ENCODE data around the gene CNFN. TPM values are rescaled to one million over a fixed set of nuclear protein-coding genes. Genes with fewer than 3 reads are reported as not detected.

Gene CNFN
- total RNA-seq, 1 experiment from 2014 or later, result 7.1 TPM

DNA sequence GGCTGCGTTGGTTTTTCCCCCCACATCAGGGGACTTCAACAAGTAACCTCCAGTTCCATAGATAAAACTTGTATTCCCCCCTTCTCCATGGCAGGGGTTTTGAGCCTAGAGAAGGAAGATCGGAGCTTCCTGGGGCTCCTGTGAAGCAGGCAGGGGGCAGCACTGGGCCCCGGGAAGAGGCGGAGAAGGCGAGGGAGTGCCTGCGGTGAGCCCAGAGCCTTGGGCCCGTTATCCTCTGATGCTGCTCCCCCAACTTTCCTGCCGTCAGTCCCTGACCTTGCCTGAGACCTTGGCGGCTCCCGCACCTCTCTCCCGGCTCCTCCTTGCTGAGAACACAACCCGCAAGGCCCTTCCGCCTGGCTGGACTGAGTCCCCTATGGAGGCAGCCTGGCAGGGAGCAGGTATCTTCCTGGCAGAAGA is 34.6 kb upstream of the CNFN start:
- no peak overlapping the region for H3K27ac ChIP-seq (ENCODE audit: insufficient read length, low read depth, low read length)
- Mint-ChIP-seq H3K4me1 (peaks cover 24 to 49% of the 10 kb centered on the region in 2 experiments), H3K4me3 (peak overlapping the region in 1 of 2 experiments; percentile 90; a peak in 2 of 5 replicates), H3K27me3 (ENCODE audit: low read depth) (peaks cover 91% of the 10 kb centered on the region), H3K9me3 (peaks cover 0 to 3% of the 10 kb centered on the region in 2 experiments; a peak in 3 of 5 replicates), H3K27ac (no peak overlapping the region; a peak in 1 of 7 replicates), H3K36me3 (ENCODE audit: insufficient read depth in 1 of 3, low read depth in 3 of 3) (peaks cover 0 to 4% (median 3%) of the 10 kb centered on the region in 3 experiments; a peak in 3 of 7 replicates)
- H3K79me1 ChIP-seq (ENCODE audit: insufficient read depth, low read depth, low read length, poor library complexity, severe bottlenecking), result no peaks in the 10 kb centered on the region
- no peaks in the 10 kb centered on the region for H3K4me1 ChIP-seq (ENCODE audit: insufficient read depth, low read length)
- no peak overlapping the region for H2AFZ ChIP-seq (ENCODE audit: low read length)
- H2BK5ac ChIP-seq (ENCODE audit: insufficient read length, low read length), result no peak overlapping the region
- peaks cover 7% of the 10 kb centered on the region for H3K23me2 ChIP-seq (ENCODE audit: insufficient read length, low read depth, low read length, poor library complexity, severe bottlenecking)
- H2AK5ac ChIP-seq (ENCODE audit: insufficient read length, low read length), result no peak overlapping the region
- H2BK20ac ChIP-seq (ENCODE audit: low read depth, low read length, poor library complexity, severe bottlenecking), result no peak overlapping the region
- no peaks in the 10 kb centered on the region for H4K20me1 ChIP-seq (ENCODE audit: control insufficient read depth, insufficient read depth, insufficient read length)
- peaks cover 17% of the 10 kb centered on the region; the same call in 1 of the 2 replicates for H3K27me3 ChIP-seq (ENCODE audit: insufficient read depth, low read length)
- H2BK120ac ChIP-seq (ENCODE audit: low read depth, low read length, poor library complexity, severe bottlenecking), result no peak overlapping the region
- no peak overlapping the region for H3K9ac ChIP-seq (ENCODE audit: extremely low read depth, insufficient read length, low read length)
- H4K5ac ChIP-seq (ENCODE audit: insufficient read length, low read depth, low read length), result no peak overlapping the region
- no peak overlapping the region for H3K23ac ChIP-seq (ENCODE audit: insufficient read length, low read depth, low read length)
- H4K8ac ChIP-seq (replicated peaks; ENCODE audit: insufficient read length, low read depth, low read length), result no peak overlapping the region
- no peaks in the 10 kb centered on the region for H3K79me2 ChIP-seq (ENCODE audit: insufficient read depth, low read length)
- H3K18ac ChIP-seq (ENCODE audit: insufficient read length, low read depth, low read length), result no peak overlapping the region
- no peak overlapping the region for H3T11ph ChIP-seq (ENCODE audit: low read length)
- H2BK15ac ChIP-seq (ENCODE audit: low read depth, low read length), result no peak overlapping the region
- no peaks in the 10 kb centered on the region for H3K9me3 ChIP-seq (ENCODE audit: control insufficient read depth, low read depth, low read length)
- H3K4ac ChIP-seq (ENCODE audit: low read depth, low read length), result no peak overlapping the region
- WGBS (ENCODE audit: extremely low coverage, insufficient read length, low lambda C conversion rate), result no CpG with 5 or more reads among the region's 13 CpGs
- no peak overlapping the region for H4K91ac ChIP-seq (ENCODE audit: insufficient read length, low read depth, low read length)
- H2BK12ac ChIP-seq (ENCODE audit: insufficient read length, low read depth, low read length), result no peak overlapping the region
- H3K56ac ChIP-seq (ENCODE audit: insufficient read length, low read depth, low read length), result no peak overlapping the region
- H3K4me2 ChIP-seq (ENCODE audit: insufficient read depth, insufficient read length, low read length), result no peak overlapping the region
- TF ChIP-seq, protein P1, sequence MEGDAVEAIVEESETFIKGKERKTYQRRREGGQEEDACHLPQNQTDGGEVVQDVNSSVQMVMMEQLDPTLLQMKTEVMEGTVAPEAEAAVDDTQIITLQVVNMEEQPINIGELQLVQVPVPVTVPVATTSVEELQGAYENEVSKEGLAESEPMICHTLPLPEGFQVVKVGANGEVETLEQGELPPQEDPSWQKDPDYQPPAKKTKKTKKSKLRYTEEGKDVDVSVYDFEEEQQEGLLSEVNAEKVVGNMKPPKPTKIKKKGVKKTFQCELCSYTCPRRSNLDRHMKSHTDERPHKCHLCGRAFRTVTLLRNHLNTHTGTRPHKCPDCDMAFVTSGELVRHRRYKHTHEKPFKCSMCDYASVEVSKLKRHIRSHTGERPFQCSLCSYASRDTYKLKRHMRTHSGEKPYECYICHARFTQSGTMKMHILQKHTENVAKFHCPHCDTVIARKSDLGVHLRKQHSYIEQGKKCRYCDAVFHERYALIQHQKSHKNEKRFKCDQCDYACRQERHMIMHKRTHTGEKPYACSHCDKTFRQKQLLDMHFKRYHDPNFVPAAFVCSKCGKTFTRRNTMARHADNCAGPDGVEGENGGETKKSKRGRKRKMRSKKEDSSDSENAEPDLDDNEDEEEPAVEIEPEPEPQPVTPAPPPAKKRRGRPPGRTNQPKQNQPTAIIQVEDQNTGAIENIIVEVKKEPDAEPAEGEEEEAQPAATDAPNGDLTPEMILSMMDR (conservative IDR thresholded peaks at IDR 0.05), result peak; percentile 69
- DNase-seq, result peak; percentile 67
- no peak overlapping the region for H3K14ac ChIP-seq (ENCODE audit: insufficient read depth, low read length)

Data from H9 (cell line).